Ramos (cell line): ENCODE measurements around the gene SLC4A5.

Experiments
- in situ Hi-C: fragments of 300-500 bp; cut with MboI; formaldehyde crosslinking; loops from one replicate; pipeline ENCODE4 v1.14.3; 2022; ENCODE audit warnings: low sequenced_read_pairs; ENCODE audit not compliant: unreplicated experiment

Gene SLC4A5

GRCh38 chr2:74325815-74326214, 17.4 kb downstream of the SLC4A5 start:
- in situ Hi-C loops, result loop anchor here (5.0 kb wide), 1 partner anchor 74 kb away; no protein-coding TSS in a partner anchor

- in situ Hi-C loops, result no loop called here
Observed at GRCh38 chr2:74321737-74322136, 21.5 kb downstream of the SLC4A5 start.

DNA sequence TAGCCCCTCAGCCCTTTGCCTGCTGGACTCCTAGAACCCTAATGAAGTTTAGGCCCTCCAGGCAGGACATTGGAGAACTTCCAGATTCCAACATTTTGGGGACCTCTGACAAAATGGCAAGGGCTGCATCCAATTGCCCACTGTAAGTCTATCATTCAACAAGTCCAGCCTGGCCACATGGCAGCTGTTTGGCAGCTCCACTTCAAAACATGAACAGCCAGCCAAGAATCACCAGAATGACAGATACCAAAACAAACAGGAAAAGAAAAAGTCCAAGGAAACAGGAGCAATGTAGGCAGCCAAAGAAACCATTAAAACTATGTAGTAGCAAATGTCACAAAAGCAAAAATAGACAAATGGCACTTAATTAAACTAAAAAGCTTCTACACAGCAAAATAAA, 25.5 kb downstream of the SLC4A5 start:
- in situ Hi-C loops, result no loop called here

DNA sequence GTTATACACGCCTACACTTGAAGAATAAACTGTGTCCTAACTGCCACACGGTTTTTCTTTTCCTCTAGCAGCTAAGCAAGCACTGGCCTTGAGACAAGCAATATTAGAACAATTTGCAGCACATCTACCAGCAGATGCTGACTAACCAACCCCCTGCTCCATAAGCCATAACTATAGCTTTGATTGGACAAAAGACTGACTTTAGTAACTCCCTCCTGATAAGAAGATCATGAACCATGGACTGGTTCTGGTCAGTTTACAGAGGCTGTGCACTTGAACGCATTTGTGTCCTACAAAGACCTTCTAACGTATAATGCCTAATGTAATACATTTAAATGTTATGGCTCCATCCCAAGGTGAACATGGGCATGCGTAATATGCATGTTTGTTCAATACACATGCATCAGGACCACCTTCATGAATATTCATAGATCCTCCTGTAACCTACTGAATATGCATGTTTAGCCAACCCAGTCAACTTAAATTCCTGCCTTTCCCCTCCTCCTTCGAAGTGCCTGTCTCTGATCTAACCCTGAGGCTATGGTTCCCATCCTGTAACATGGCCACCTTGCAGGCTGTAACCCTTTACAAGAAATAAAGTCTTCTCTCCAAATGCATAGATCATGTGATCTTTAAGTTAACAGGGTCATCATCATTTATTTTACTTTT, 26.5 kb downstream of the SLC4A5 start:
- in situ Hi-C loops, result no loop called here

GRCh38 chr2:74314107-74314506, 29.1 kb downstream of the SLC4A5 start:
- in situ Hi-C loops, result no loop called here

DNA sequence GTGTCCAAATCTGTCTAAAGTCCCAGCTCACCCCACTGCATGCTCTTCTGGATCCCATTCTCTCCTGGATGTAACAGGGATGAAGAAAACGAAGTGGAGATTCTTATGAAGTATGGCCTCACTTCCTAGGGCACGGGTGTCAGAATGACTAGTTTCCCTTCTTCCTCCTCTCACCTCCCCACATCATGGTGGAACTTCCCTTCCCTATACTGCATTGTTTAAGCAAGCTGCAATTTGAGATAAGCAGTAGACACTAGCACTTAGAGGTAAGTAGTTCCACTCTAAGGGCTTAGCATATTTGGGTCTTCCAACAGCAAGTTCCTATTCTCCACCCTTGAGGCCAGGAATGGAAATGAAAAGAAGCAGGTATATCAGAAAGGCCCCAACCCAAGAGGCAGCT, 29.7 kb downstream of the SLC4A5 start:
- in situ Hi-C loops, result no loop called here

DNA sequence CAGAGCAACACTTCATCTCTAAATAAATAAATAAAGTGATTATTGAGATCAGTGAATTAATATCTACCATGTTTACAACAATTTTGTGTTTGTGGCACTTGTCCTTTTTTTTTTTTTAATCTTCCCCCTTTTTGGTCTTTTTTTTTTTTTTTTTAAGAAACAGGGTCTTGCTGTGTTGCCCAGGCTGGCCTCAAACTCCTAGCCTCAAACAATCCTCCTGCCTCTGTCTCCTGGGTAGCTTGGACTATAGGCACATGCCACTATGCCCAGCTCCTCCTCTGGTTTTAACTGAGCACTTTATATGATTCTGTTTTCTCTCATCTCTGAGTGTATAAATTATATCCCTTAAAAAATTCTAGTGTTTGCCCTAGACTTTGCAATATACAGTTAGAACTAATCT, 30.3 kb downstream of the SLC4A5 start:
- in situ Hi-C loops, result no loop called here

DNA sequence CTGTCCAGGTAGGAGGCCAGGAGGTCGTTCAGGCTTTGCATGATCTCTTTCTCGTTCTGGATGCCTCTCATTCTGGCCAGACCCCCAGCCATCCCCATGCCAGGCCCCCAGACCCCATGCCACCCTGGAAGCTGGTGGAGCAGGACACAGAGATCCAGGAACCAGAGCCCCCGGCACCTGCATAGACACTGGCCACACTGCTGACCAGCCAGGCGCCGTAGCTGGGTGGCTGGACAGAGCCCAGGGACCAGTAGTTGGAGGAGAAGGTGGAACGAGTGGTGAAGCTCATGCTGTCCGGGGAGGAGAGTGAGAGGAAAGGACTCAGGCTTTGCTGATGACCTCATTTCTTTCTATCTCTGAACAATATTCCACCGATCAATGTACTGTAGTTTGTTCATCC, 35.5 kb downstream of the SLC4A5 start:
- in situ Hi-C loops, result no loop called here

GRCh38 chr2:74304332-74305148, 38.7 kb downstream of the SLC4A5 start:
- in situ Hi-C loops, result no loop called here

GRCh38 chr2:74302865-74303264, 40.4 kb downstream of the SLC4A5 start:
- in situ Hi-C loops, result no loop called here

GRCh38 chr2:74301262-74301661, 42.0 kb downstream of the SLC4A5 start:
- in situ Hi-C loops, result no loop called here

- in situ Hi-C loops, result no loop called here
Observed at GRCh38 chr2:74300506-74300905, 42.7 kb downstream of the SLC4A5 start.

- in situ Hi-C loops, result no loop called here
Observed at GRCh38 chr2:74297950-74298349, 45.3 kb downstream of the SLC4A5 start.

DNA sequence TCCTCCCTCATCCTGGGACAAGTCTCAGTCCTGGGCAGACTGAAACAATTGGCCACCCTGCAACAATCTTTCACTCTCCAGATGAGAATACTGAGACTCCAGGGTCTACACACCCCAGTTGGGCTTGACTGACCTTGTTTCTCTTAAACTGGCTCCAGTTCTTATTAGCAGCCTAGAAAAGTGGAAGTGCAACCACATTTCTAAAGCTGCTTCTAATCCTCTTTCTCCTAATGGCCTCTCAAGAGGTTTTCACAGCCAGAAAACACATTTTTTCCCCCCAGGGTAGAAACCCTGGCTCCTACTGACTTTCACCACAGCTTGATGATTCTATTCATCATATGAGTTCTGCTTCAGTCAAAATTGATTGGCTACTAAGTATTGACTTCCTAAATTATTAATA, 45.8 kb downstream of the SLC4A5 start:
- in situ Hi-C loops, result no loop called here

DNA sequence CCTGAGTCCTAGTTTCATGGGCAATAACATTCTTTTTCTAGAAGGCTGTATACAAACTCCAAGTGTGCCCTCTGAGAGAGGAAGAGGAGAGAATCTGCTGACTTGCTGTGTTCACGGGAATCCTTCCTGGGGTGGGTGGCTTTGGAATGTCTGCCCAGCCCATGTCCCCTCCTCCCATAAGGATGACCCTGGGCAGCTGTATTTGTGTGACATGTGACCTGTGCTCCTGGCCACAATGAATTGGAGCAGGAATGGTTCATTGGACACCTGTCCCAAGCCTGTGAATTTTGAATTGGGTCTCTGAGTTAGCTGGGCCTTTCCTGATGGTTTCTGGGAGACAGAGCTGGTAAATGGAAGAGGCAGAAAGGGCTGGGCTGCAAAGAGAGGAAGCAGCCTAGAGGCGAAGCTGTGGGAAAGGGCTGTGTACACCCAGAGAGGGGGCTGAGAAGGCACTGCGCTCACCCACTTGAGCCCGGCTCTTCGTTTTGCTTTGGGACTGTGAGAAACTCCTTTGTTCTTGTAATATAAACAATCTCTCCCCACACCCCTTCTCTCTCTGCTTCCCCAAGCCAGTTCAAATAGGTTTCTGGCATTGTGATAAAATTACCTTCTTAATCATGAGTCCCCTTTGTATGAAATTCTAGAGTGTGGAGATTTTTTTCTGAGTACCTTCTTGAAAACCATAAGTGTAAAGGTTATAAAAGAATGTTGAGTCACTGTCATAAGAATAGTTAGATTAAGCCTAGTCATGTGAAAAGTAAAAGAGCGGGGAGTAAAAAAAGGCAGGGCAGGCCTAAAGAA, 49.8 kb downstream of the SLC4A5 start:
- in situ Hi-C loops, result no loop called here

GRCh38 chr2:74292751-74293150, 50.5 kb downstream of the SLC4A5 start:
- in situ Hi-C loops, result no loop called here

- in situ Hi-C loops, result no loop called here
Observed at GRCh38 chr2:74291886-74292621, 51.2 kb downstream of the SLC4A5 start.

DNA sequence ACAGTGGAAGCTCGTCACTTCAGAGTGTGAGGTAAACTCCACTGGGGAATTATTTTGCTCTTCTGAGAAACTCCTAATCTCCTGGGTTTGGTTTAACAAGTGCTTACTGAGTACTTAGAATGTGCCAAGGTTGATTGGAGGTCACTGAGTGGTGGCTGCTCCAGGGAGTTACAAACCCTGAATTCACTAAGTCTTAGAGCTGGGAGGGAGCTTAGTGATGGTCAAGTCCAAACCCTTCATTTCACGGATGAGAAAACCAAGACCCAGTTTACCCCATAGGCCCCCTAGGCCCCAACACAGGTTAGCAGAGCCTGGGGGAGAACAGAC, 52.0 kb downstream of the SLC4A5 start:
- in situ Hi-C loops, result no loop called here

GRCh38 chr2:74290466-74291217, 52.6 kb downstream of the SLC4A5 start:
- in situ Hi-C loops, result no loop called here

DNA sequence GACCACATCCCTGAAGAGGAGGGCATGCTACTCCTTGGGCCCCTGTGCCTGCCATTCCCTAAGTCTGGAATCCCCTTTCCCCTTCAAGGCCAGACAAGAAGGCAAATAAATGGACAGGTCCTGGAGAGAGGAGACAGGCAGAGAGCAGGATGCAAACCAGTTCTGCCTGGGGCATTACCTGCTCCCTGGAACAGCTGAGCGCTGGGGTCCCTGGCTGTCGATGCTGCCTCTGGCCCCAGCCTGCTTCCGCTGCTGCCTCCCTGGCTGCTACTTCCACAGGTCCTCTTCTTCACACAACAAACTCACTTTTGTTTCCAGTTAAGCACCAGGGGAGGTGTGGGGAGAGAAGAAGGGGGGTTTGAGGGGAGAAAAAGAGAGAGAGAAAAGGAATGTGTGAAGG, 53.1 kb downstream of the SLC4A5 start:
- in situ Hi-C loops, result no loop called here
